Activated B cell treated with CpG ODN at 0.5 μM for 24 hours (primary cell): ENCODE results near the gene COL18A1. TPM values are rescaled to one million over a fixed set of nuclear protein-coding genes. Genes with fewer than 3 reads are reported as not detected.

Experiments used
- ATAC-seq: fragments of 200-7000 bp; cut with Tn5 transposase; one replicate; pipeline ENCODE4 v1.10.0; 2021; ENCODE audit warnings: low read depth, mild to moderate bottlenecking, moderate library complexity
- CTCF ChIA-PET: fragments of 350-600 bp; sonication (Branson Sonifier 250); formaldehyde crosslinking; loops from one replicate; lab custom pipeline; 2021; ENCODE audit warnings: antibody characterized with exemption; lab: Charles Lee
- POLR2A ChIA-PET: fragments of 350-600 bp; sonication (Branson Sonifier 250); formaldehyde crosslinking; loops from one replicate; lab custom pipeline; 2021; ENCODE audit warnings: antibody characterized with exemption; lab: Charles Lee
- DNase-seq: peaks from one replicate; pipeline ENCODE4 v3.0.0; 2022
- H3K27ac Mint-ChIP-seq: one replicate; pipeline ENCODE4 v1.8.0; 2020; ENCODE audit warnings: mixed read lengths
- H3K27me3 Mint-ChIP-seq: one replicate; pipeline ENCODE4 v1.8.0; 2021; ENCODE audit warnings: mixed read lengths
- H3K36me3 Mint-ChIP-seq: one replicate; pipeline ENCODE4 v1.8.0; 2021; ENCODE audit warnings: low read depth, mixed read lengths
- H3K4me1 Mint-ChIP-seq: one replicate; pipeline ENCODE4 v1.8.0; 2021; ENCODE audit warnings: mixed read lengths
- H3K4me3 Mint-ChIP-seq: one replicate; pipeline ENCODE4 v1.8.0; 2020; ENCODE audit warnings: mild to moderate bottlenecking, mixed read lengths
- H3K9me3 Mint-ChIP-seq: one replicate; pipeline ENCODE4 v1.8.0; 2020; ENCODE audit warnings: mixed read lengths
- CTCF ChIP-seq: fragments of 200-600 bp; IDR thresholded peaks from one replicate; pipeline ENCODE4 v1.8.0; 2022; ENCODE audit warnings: antibody characterized with exemption, mild to moderate bottlenecking
- intact Hi-C: fragments of 100-400 bp; cut with micrococcal nuclease; formaldehyde crosslinking; loops from one replicate; pipeline ENCODE4 v1.15.1; 2024
- total RNA-seq: library from RNA; stranded (reverse); gene quantifications from 2 replicates; pipeline ENCODE4 v1.2.3, GENCODE V29; 2022

COL18A1 gene
- total RNA-seq, 1 donor from 2014 or later: 1.6 TPM

- no peak overlapping the region for H3K27ac Mint-ChIP-seq
These were observed 25.6 kb upstream of the COL18A1 start for GRCh38 chr21:45379171-45379900.

GRCh38 chr21:45379901-45380330 is 25.0 kb upstream of the COL18A1 start:
- ATAC-seq (no peak), DNase-seq (no peak)
- TF ChIP-seq CTCF: no peak
- Mint-ChIP-seq H3K4me3 (no peak overlapping the region), H3K27me3 (peaks cover 21% of the 10 kb centered on the region), H3K9me3 (peaks cover 7% of the 10 kb centered on the region), H3K4me1 (no peaks in the 10 kb centered on the region), H3K36me3 (no peaks in the 10 kb centered on the region), H3K27ac (no peak overlapping the region)
- CTCF ChIA-PET: no interaction called here
- POLR2A ChIA-PET: no interaction called here
- intact Hi-C loops: no loop called here

More at GRCh38 chr21:45379171-45379900, 25.6 kb upstream of the COL18A1 start:
- Mint-ChIP-seq H3K36me3 (no peaks in the 10 kb centered on the region), H3K27me3 (peaks cover 23% of the 10 kb centered on the region), H3K9me3 (peaks cover 7% of the 10 kb centered on the region), H3K4me3 (no peak overlapping the region), H3K4me1 (no peaks in the 10 kb centered on the region)
- POLR2A ChIA-PET: no interaction called here
- TF ChIP-seq CTCF: no peak
- ATAC-seq: no peak
- no peak for DNase-seq
- intact Hi-C loops: no loop called here
- CTCF ChIA-PET: no interaction called here

GRCh38 chr21:45380566-45380965 is 24.4 kb upstream of the COL18A1 start:
- H3K4me1 Mint-ChIP-seq: no peaks in the 10 kb centered on the region
- no peak overlapping the region for H3K4me3 Mint-ChIP-seq
- H3K9me3 Mint-ChIP-seq: peaks cover 7% of the 10 kb centered on the region
- POLR2A ChIA-PET: no interaction called here
- H3K36me3 Mint-ChIP-seq: no peaks in the 10 kb centered on the region
- ATAC-seq: no peak
- intact Hi-C loops: no loop called here
- CTCF ChIA-PET: no interaction called here
- H3K27me3 Mint-ChIP-seq: peaks cover 17% of the 10 kb centered on the region
- H3K27ac Mint-ChIP-seq: no peak overlapping the region
- no peak for DNase-seq
- no peak for TF ChIP-seq CTCF

GRCh38 chr21:45381036-45381787 is 23.8 kb upstream of the COL18A1 start:
- no peaks in the 10 kb centered on the region for H3K4me1 Mint-ChIP-seq
- no peak overlapping the region for H3K4me3 Mint-ChIP-seq
- intact Hi-C loops: no loop called here
- H3K27ac Mint-ChIP-seq: no peak overlapping the region
- peaks cover 17% of the 10 kb centered on the region for H3K27me3 Mint-ChIP-seq
- ATAC-seq: no peak
- no peak for DNase-seq
- no peak for TF ChIP-seq CTCF
- H3K9me3 Mint-ChIP-seq: peaks cover 7% of the 10 kb centered on the region
- no peaks in the 10 kb centered on the region for H3K36me3 Mint-ChIP-seq
- CTCF ChIA-PET: no interaction called here
- POLR2A ChIA-PET: no interaction called here

GRCh38 chr21:45381865-45382696 is 22.9 kb upstream of the COL18A1 start:
- ChIA-PET POLR2A (no interaction called here), CTCF (no interaction called here)
- no peak for ATAC-seq
- H3K27ac Mint-ChIP-seq: no peak overlapping the region
- peaks cover 21% of the 10 kb centered on the region for H3K27me3 Mint-ChIP-seq
- DNase-seq: no peak
- intact Hi-C loops: no loop called here
- H3K36me3 Mint-ChIP-seq: no peaks in the 10 kb centered on the region
- H3K9me3 Mint-ChIP-seq: peaks cover 7% of the 10 kb centered on the region
- H3K4me3 Mint-ChIP-seq: no peak overlapping the region
- no peaks in the 10 kb centered on the region for H3K4me1 Mint-ChIP-seq
- TF ChIP-seq CTCF: no peak
